Ishikawa (cell line): ENCODE results near the gene IMPG1.

Source experiments
- CEBPB ChIP-seq: IDR thresholded peaks from 2 replicates; pipeline ENCODE4 v1.6.1; 2012
- CREB1 ChIP-seq: IDR thresholded peaks from 2 replicates; pipeline ENCODE4 v1.6.1; 2012; ENCODE audit warnings: low read depth
- EGR1 ChIP-seq: IDR thresholded peaks from 2 replicates; pipeline ENCODE4 v1.6.1; 2012
- EP300 ChIP-seq: IDR thresholded peaks from 2 replicates; pipeline ENCODE4 v1.6.1; 2012; ENCODE audit warnings: borderline replicate concordance
- FOXM1 ChIP-seq: IDR thresholded peaks from 2 replicates; pipeline ENCODE4 v1.6.1; 2012; ENCODE audit warnings: low read depth, borderline replicate concordance
- NFIC ChIP-seq: IDR thresholded peaks from 2 replicates; pipeline ENCODE4 v1.6.1; 2012
- RAD21 ChIP-seq: IDR thresholded peaks from 2 replicates; pipeline ENCODE4 v1.6.1; 2012; ENCODE audit warnings: low read depth
- TAF1 ChIP-seq: IDR thresholded peaks from 2 replicates; pipeline ENCODE4 v1.6.1; 2012; ENCODE audit warnings: low read depth, mild to moderate bottlenecking
- TCF12 ChIP-seq: IDR thresholded peaks from 2 replicates; pipeline ENCODE4 v1.6.1; 2012; ENCODE audit warnings: low read depth
- TEAD4 ChIP-seq: IDR thresholded peaks from 2 replicates; pipeline ENCODE4 v1.6.1; 2012
- YY1 ChIP-seq: IDR thresholded peaks from 2 replicates; pipeline ENCODE4 v1.6.1; 2012; ENCODE audit warnings: low read depth
- ZBTB7A ChIP-seq: IDR thresholded peaks from 2 replicates; pipeline ENCODE4 v1.6.1; 2012; ENCODE audit warnings: low read depth
- TF ChIP-seq, protein P1 (sequence below): IDR thresholded peaks from 2 replicates; pipeline ENCODE4 v1.6.1; 2012
- TF ChIP-seq, protein P2 (sequence below): IDR thresholded peaks from 2 replicates; pipeline ENCODE4 v1.6.1; 2012; ENCODE audit warnings: low read depth, mild to moderate bottlenecking
- TF ChIP-seq, protein P3 (sequence below): IDR thresholded peaks from 2 replicates; pipeline ENCODE4 v1.6.1; 2012

Gene IMPG1

DNA sequence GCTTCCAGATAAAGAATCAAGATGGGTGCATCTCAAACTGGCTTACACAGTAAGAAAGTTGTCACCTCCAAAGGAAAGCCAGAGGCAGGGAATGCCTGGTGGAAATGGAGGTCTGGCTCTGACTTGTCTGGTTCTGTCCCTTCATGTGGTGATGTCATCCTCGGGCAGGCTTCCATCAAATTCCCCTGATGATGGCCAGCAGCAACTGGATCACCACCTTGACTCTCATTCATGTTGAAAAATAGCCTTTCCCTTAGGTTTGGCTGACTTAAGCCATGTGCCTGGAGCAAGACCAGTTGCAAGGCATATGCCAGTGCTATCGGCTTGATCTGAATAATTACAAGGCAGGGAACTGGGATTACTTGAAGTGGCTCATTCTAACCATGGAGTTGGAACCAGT lies 28.8 kb downstream of the IMPG1 start:
- no peak for TF ChIP-seq TAF1
- TF ChIP-seq, protein P1, sequence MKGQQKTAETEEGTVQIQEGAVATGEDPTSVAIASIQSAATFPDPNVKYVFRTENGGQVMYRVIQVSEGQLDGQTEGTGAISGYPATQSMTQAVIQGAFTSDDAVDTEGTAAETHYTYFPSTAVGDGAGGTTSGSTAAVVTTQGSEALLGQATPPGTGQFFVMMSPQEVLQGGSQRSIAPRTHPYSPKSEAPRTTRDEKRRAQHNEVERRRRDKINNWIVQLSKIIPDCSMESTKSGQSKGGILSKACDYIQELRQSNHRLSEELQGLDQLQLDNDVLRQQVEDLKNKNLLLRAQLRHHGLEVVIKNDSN: no peak
- TF ChIP-seq, protein P2, sequence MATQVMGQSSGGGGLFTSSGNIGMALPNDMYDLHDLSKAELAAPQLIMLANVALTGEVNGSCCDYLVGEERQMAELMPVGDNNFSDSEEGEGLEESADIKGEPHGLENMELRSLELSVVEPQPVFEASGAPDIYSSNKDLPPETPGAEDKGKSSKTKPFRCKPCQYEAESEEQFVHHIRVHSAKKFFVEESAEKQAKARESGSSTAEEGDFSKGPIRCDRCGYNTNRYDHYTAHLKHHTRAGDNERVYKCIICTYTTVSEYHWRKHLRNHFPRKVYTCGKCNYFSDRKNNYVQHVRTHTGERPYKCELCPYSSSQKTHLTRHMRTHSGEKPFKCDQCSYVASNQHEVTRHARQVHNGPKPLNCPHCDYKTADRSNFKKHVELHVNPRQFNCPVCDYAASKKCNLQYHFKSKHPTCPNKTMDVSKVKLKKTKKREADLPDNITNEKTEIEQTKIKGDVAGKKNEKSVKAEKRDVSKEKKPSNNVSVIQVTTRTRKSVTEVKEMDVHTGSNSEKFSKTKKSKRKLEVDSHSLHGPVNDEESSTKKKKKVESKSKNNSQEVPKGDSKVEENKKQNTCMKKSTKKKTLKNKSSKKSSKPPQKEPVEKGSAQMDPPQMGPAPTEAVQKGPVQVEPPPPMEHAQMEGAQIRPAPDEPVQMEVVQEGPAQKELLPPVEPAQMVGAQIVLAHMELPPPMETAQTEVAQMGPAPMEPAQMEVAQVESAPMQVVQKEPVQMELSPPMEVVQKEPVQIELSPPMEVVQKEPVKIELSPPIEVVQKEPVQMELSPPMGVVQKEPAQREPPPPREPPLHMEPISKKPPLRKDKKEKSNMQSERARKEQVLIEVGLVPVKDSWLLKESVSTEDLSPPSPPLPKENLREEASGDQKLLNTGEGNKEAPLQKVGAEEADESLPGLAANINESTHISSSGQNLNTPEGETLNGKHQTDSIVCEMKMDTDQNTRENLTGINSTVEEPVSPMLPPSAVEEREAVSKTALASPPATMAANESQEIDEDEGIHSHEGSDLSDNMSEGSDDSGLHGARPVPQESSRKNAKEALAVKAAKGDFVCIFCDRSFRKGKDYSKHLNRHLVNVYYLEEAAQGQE: no peak
- TF ChIP-seq RAD21: no peak
- TF ChIP-seq EGR1: no peak

GRCh38 chr6:76035713-76036112 lies 36.7 kb downstream of the IMPG1 start:
- TF ChIP-seq, protein P1: no peak
- TF ChIP-seq FOXM1 (no peak), TCF12 (no peak), EP300 (no peak), YY1 (no peak), CREB1 (no peak), TAF1 (no peak), TEAD4 (no peak), NFIC (no peak), EGR1 (no peak), ZBTB7A (no peak), RAD21 (no peak), CEBPB (no peak)
- TF ChIP-seq, protein P3, sequence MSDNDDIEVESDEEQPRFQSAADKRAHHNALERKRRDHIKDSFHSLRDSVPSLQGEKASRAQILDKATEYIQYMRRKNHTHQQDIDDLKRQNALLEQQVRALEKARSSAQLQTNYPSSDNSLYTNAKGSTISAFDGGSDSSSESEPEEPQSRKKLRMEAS: no peak
- TF ChIP-seq, protein P2: no peak

DNA sequence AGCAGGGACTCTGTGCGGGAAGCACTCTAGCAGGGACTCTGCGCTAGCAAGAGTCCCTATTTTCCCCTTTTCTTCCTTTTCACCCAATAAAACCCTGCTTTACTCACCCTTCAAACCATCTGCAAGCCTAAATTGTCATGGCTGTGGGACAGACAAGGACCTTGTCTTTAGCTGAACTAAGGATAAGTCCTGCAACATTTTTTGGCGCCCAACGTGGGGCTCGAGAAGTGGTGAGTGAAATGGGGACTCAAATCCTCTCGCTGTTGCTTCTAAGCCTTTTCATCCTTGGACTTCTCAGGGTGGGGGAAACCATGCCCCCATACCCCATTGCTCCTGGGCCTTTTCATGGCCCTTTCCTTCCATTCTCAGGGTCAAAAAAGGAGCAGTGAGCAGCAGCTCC lies 46.4 kb downstream of the IMPG1 start:
- TF ChIP-seq CEBPB (no peak), FOXM1 (no peak), EP300 (no peak), EGR1 (no peak), CREB1 (no peak), TEAD4 (no peak), ZBTB7A (no peak), TCF12 (no peak), RAD21 (no peak), TAF1 (no peak), YY1 (no peak), NFIC (no peak)
- TF ChIP-seq, protein P3: no peak
- TF ChIP-seq, protein P1: no peak
- TF ChIP-seq, protein P2: no peak

DNA sequence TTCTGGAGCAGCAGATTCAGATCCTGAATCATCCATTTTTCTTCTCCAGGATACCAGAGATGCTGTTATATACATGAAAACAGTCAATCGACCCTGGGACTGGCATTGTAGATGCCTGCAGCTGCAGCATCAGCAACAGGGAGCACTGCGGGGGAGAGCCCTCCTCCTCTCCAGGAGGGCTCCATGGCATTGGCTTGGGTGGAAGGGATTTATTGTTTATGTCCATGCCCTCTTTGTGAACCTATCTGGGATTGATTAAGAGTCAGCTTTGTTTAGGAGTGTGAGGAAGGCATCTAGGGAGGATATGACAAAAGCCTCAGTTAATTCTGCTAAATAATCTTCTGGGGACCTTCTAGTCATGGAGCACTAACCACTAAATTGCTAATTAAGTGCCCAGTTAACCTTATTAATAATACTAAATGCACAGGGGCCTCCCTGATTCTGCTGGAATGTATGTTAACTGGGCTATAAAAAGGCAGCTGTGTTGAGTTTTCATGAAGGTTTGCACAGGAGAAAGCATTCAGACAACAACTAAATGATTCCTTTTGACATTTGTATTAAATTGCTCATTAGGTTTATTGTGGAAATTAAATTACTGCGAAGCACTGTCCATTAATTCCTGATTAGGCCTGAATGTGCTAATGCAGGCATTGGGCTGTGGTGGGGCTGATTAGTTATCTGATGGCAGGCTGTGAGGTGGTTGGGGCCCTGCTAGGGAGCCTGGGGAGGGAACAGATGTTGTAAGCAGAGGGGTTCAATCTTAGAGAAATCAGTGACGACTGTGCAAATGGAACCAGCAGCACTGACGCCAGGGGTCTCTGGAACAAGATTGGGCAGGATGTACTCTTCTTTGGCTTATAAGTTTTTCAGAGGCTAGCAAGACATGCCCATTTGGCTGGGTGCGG lies 57.6 kb downstream of the IMPG1 start:
- no peak for TF ChIP-seq TAF1
- no peak for TF ChIP-seq TEAD4
- no peak for TF ChIP-seq TCF12
- TF ChIP-seq FOXM1: no peak
- TF ChIP-seq, protein P2: no peak
- no peak for TF ChIP-seq ZBTB7A
- TF ChIP-seq, protein P1: no peak
- no peak for TF ChIP-seq RAD21
- no peak for TF ChIP-seq EGR1
- no peak for TF ChIP-seq EP300
- TF ChIP-seq YY1: no peak
- TF ChIP-seq CEBPB: no peak
- TF ChIP-seq, protein P3: no peak
- no peak for TF ChIP-seq NFIC
- TF ChIP-seq CREB1: no peak
